22Rv1 (cell line): Measurements from ENCODE around the gene TBC1D5.

Experiments
- ZFX ChIP-seq: fragments of 450-650 bp; IDR thresholded peaks from 2 replicates; pipeline ENCODE4 v1.6.1; 2017; ENCODE audit warnings: antibody characterized with exemption, borderline replicate concordance
- TF ChIP-seq, protein P1 (sequence below): fragments of 450-650 bp; IDR thresholded peaks from 2 replicates; pipeline ENCODE4 v1.5.1; 2017; ENCODE audit warnings: mild to moderate bottlenecking

DNA sequence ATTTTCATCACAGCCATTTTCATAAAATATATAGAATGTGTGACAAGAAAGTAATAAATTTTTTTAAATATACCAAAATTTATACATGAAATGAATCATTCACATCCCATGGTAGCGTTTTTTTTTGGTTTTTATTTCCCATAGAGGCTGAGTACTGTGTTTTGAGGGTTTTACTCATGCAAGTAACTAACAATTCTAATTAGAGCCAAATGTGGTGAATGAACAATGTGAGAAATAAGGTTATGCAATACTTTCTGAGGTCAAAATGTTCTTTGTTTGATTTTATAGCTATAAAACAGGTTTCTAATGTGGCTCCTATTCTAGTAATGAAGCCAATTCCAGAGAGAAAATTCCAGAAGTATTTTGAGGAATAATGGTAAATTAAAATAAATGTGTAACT lies 386.8 kb downstream of the TBC1D5 start:
- TF ChIP-seq, protein P1, sequence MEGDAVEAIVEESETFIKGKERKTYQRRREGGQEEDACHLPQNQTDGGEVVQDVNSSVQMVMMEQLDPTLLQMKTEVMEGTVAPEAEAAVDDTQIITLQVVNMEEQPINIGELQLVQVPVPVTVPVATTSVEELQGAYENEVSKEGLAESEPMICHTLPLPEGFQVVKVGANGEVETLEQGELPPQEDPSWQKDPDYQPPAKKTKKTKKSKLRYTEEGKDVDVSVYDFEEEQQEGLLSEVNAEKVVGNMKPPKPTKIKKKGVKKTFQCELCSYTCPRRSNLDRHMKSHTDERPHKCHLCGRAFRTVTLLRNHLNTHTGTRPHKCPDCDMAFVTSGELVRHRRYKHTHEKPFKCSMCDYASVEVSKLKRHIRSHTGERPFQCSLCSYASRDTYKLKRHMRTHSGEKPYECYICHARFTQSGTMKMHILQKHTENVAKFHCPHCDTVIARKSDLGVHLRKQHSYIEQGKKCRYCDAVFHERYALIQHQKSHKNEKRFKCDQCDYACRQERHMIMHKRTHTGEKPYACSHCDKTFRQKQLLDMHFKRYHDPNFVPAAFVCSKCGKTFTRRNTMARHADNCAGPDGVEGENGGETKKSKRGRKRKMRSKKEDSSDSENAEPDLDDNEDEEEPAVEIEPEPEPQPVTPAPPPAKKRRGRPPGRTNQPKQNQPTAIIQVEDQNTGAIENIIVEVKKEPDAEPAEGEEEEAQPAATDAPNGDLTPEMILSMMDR, result no peak
- no peak for TF ChIP-seq ZFX
